Neural cell (in vitro differentiated cells): ENCODE data around the gene IGF2BP3.

Experiments used
- EP300 ChIP-seq: fragments of 450-650 bp; conservative IDR thresholded peaks from 2 replicates; pipeline ENCODE4 v1.6.1; 2014; ENCODE audit warnings: antibody characterized with exemption, mild to moderate bottlenecking, moderate library complexity; ENCODE audit not compliant: poor library complexity, severe bottlenecking
- RAD21 ChIP-seq: fragments of 450-650 bp; conservative IDR thresholded peaks from 2 replicates; pipeline ENCODE4 v1.6.1; 2014; ENCODE audit warnings: antibody characterized with exemption, mild to moderate bottlenecking, moderate library complexity
- TF ChIP-seq, protein P1 (sequence below): fragments of 450-650 bp; IDR thresholded peaks from 2 replicates; pipeline ENCODE4 v1.5.1; 2014; ENCODE audit warnings: antibody characterized with exemption, mild to moderate bottlenecking, moderate library complexity; ENCODE audit not compliant: poor library complexity, severe bottlenecking

- TF ChIP-seq RAD21: no peak
- TF ChIP-seq, protein P1, sequence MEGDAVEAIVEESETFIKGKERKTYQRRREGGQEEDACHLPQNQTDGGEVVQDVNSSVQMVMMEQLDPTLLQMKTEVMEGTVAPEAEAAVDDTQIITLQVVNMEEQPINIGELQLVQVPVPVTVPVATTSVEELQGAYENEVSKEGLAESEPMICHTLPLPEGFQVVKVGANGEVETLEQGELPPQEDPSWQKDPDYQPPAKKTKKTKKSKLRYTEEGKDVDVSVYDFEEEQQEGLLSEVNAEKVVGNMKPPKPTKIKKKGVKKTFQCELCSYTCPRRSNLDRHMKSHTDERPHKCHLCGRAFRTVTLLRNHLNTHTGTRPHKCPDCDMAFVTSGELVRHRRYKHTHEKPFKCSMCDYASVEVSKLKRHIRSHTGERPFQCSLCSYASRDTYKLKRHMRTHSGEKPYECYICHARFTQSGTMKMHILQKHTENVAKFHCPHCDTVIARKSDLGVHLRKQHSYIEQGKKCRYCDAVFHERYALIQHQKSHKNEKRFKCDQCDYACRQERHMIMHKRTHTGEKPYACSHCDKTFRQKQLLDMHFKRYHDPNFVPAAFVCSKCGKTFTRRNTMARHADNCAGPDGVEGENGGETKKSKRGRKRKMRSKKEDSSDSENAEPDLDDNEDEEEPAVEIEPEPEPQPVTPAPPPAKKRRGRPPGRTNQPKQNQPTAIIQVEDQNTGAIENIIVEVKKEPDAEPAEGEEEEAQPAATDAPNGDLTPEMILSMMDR: no peak
- TF ChIP-seq EP300: no peak
Measured at GRCh38 chr7:23494009-23494408, 23.7 kb upstream of the IGF2BP3 start.
